ENCODE measurements around the gene MSTO1.

DNA sequence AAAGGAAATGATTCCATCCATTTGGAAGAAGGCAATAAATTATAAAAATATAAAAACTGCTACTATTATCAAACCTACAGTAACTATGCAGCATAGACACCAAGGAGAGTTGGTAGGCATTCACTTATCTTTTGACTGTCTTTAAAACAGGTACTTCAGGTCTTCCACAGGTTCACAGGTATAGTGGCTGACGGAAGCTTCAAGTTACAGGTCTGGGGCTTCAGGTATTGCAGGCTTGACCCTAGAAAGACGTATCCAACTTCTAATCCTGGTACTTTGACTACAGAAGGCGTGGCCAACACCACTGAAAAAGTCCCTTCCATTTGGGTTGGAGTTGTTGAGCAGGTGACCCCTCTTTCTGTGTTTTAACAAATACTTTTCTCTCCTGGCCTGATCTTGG, 42.9 kb downstream of the MSTO1 start:
- TF ChIP-seq, protein P1, sequence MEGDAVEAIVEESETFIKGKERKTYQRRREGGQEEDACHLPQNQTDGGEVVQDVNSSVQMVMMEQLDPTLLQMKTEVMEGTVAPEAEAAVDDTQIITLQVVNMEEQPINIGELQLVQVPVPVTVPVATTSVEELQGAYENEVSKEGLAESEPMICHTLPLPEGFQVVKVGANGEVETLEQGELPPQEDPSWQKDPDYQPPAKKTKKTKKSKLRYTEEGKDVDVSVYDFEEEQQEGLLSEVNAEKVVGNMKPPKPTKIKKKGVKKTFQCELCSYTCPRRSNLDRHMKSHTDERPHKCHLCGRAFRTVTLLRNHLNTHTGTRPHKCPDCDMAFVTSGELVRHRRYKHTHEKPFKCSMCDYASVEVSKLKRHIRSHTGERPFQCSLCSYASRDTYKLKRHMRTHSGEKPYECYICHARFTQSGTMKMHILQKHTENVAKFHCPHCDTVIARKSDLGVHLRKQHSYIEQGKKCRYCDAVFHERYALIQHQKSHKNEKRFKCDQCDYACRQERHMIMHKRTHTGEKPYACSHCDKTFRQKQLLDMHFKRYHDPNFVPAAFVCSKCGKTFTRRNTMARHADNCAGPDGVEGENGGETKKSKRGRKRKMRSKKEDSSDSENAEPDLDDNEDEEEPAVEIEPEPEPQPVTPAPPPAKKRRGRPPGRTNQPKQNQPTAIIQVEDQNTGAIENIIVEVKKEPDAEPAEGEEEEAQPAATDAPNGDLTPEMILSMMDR (conservative IDR thresholded peaks at IDR 0.05), result no peak
- no peak for TF ChIP-seq ZFX (IDR thresholded peaks at IDR 0.05)
